NOMO-1 treated with DMSO at 0.1 percent for 48 hours (cell line): ENCODE data around the gene PRKD2.
"Not testable (repeated sequence)": the region's sequence is repeated elsewhere in the genome, so short reads cannot be mapped to it uniquely, and the experiment has no call there.

Experiments used
- DNase-seq: peaks from one replicate; lab custom pipeline; 2025; ENCODE audit not compliant: unreplicated experiment; lab: John Stamatoyannopoulos, UW

Gene PRKD2

DNA sequence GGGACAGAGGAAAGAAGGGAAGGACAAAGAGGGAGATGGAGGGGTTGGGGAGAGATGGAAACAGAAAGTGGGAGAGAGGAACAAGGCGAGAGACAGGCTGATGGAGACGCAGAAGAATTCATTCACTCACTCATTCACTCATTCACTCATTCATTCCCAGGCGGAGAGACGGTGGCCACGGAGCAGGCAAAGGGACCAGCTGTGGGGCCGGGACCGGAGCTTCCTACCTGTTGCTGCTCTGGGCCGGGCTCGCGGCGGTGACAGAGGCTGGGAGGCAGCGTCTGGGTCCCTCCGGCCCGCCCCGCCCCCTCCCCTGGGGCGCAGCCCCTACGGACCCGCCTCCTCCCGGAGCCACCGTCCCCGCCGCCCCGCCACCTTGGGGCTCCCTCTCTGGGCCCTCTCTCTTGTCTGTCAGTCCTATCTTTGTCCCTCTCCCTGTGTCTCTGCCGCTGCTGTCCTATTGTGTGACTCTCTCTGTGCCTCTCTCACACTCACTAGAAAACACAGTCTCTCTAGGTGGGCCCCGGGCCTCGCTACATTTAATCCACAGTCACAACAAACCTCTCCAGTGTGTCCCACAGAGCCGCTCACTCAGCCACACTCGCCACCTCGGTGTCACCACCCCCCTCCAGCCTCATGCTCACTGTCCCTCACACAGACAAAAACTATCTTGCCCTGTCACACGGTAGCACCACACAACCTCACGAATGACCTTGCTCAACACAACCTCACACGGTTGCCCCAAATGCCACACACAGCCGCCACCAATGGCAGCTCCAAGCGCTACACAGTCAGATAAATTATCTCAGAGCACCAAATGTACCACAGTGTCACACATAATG is 80.8 kb downstream of the PRKD2 start, which contains the start of gene GNG8:
GNG8 (minus strand) TSS at position 283 of the 842 bp plus-strand sequence. CDS start 1,520 bp downstream, outside the sequence.
- DNase-seq, result no peak

DNA sequence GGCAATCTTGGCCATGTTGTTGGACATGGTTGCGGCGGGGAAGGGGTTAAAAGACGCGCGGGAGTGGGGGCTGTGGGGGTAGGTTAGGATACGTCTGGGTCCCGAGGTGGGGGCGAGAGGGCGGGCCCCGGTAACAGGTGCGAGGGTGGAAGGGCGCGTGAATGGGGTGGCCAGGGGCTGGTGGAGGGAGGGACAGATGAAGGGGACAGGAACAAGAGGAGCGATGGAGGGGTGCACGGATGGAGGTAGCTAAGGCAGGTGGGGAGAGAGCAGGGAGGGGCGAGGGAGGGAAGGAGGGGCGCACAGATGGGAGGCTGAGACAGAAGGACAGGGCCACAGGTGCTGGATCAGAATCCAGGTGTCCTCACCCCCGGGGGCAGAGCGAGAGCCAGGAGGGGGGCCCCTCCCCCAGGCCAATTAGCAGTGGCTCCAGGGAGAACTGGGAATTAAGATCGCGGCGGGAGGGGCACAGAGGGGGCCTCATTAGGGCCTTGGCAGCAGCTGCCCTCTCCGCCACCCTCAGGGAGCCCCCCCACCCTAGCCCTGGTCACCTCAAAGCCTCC is 82.2 kb downstream of the PRKD2 start:
- no peak for DNase-seq

GRCh38 chr19:46634045-46634655 is 82.8 kb downstream of the PRKD2 start:
- DNase-seq, result peak; percentile 82

DNA sequence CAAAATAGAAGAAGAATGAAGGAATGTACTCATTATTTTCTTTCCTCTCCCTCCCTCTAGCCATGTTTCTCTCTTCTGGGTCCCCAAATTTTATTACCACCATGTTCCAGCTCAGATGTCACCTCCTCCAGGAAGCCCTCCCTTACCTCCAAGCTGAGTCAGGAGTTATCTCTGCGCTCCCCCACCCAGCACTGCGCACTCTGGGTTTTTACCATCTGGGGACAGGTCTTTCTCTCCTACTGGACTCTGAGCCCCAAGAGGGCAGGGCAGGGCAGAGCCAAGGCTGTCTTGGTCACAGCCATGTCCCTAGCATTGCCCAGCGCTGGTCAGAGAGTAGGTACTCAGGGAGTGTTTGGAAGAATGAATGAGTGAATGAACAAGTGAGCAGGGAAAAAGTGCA is 83.8 kb downstream of the PRKD2 start:
- DNase-seq, result no peak

DNA sequence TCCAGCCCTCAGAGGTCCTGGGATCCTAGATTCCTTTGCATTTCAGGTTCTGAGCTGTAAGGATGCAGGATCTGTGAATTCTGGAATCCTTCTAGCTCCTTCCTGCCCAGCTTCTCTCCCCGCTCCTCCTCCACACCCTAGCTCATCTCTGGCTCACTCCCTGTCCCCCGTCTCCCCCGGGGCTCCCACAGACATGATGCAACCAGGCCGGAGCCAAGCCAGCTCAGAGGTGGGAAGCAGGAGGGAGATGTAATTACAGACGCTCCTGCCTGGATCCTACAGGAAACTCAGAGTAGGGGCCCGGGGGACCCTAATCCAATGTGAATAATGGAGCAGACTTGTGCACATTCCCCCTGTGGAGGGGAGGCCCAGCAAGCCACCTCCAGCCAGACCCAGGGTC is 85.4 kb downstream of the PRKD2 start:
- no peak for DNase-seq

- no peak for DNase-seq
These were observed 86.2 kb downstream of the PRKD2 start for GRCh38 chr19:46630586-46631205.

DNA sequence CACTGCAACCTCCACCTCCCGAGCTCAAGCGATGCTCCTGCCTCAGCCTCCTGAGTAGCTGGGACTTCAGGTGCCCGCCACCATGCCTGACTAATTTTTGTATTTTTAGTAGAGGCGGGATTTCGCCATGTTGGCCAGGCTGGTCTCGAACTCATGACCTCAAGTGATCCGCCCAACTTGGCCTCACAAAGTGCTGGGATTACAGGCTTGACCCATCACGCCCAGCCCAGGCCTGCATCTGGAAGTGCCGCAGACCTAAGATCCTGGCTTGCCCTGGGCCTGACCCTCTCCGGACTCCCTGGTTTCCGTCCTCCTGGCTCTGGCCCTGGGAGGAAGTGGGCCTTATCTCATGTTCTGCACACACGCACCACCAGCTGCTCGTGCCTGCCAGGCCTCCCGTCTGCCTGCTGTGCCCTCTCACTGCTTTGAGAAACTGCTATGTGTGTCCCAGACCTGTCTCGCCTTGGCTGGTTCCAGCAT is 87.3 kb downstream of the PRKD2 start:
- DNase-seq, result no peak

DNA sequence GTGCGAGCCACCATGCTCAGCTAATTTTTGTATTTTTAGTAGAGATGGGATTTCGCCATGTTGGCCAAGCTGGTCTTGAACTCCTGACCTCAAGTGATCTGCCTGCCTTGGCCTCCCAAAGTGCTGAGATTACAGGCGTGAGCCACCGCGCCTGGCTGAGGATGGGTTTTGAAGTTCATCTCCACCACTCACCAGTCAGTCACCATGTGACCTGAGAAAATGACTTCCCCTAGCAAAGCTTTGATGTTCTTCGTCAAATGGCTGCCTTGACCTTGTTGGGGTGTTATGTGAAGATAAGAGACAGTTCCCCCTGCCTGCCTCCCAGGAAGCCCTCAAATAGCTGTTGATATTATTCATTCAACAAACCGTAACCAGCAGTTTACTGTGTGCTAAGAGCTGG is 87.9 kb downstream of the PRKD2 start:
- not testable (repeated sequence) for DNase-seq

GRCh38 chr19:46626446-46626845 is 90.5 kb downstream of the PRKD2 start:
- no peak for DNase-seq

DNA sequence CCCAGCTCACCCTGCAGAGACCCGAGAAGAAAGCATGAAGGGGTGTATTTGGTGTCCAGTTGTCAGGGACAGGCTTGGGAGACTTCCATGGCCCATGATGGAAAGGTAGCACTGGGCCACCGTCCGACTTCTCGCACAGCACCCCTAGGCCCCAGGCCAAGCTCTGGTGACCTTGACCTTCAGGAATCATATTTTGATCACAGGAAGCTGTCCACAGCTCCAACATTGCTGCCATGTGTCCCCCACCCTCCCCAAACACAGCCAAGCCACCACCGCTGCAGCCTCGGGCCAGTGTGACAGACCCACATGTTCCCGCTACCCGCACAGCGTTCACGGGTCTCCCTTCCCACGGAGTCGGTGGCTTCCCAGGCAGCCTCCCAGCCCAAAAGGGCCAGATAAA is 91.2 kb downstream of the PRKD2 start:
- no peak for DNase-seq

- peak; percentile 26 for DNase-seq
These were observed 91.8 kb downstream of the PRKD2 start, which contains the start of gene PTGIR for GRCh38 chr19:46624958-46625661. Gene PTGIR (minus strand): TSS chr19:46625089. CDS start chr19:46624225, 864 bp downstream.
